HG03175 (cell line): ENCODE measurements around the gene IVL.

Source experiments
- ATAC-seq: cut with Tn5 transposase; IDR thresholded peaks from one replicate; pipeline ENCODE4 v1.9.1; 2021; ENCODE audit warnings: mild to moderate bottlenecking, moderate library complexity; ENCODE audit not compliant: unreplicated experiment

The IVL gene

GRCh38 chr1:152888126-152888525 is 20.2 kb upstream of the IVL start:
- ATAC-seq = no peak

GRCh38 chr1:152899027-152899426 is 9.3 kb upstream of the IVL start:
- no peak for ATAC-seq

- no peak for ATAC-seq
These were observed 8.5 kb upstream of the IVL start for GRCh38 chr1:152899883-152900282.

- ATAC-seq = no peak
These were observed 6.7 kb upstream of the IVL start for GRCh38 chr1:152901631-152902030.

GRCh38 chr1:152902636-152903035 is 5.7 kb upstream of the IVL start:
- no peak for ATAC-seq

- ATAC-seq = no peak
These were observed 3.5 kb upstream of the IVL start for GRCh38 chr1:152904688-152905440.

GRCh38 chr1:152906023-152906565 is 2.3 kb upstream of the IVL start:
- no peak for ATAC-seq

- no peak for ATAC-seq
These were observed 860 bp downstream of the IVL start for GRCh38 chr1:152909206-152909605.

- no peak for ATAC-seq
These were observed 4.1 kb downstream of the IVL start for GRCh38 chr1:152912471-152912870.

GRCh38 chr1:152912900-152913299 is 4.6 kb downstream of the IVL start:
- no peak for ATAC-seq

- ATAC-seq = no peak
These were observed 9.4 kb downstream of the IVL start for GRCh38 chr1:152917794-152918193.

- no peak for ATAC-seq
These were observed 10.7 kb downstream of the IVL start for GRCh38 chr1:152919071-152919470.

GRCh38 chr1:152924191-152924590 is 15.8 kb downstream of the IVL start:
- ATAC-seq = no peak

- ATAC-seq = no peak
These were observed 17.7 kb downstream of the IVL start for GRCh38 chr1:152926091-152926490.

GRCh38 chr1:152928671-152929070 is 20.3 kb downstream of the IVL start:
- ATAC-seq = no peak

- no peak for ATAC-seq
These were observed 23.9 kb downstream of the IVL start for GRCh38 chr1:152932170-152932811.

- ATAC-seq = no peak
These were observed 24.9 kb downstream of the IVL start for GRCh38 chr1:152933196-152933595.

GRCh38 chr1:152940614-152941013 is 32.3 kb downstream of the IVL start:
- ATAC-seq = no peak

GRCh38 chr1:152941037-152941711 is 32.8 kb downstream of the IVL start:
- ATAC-seq = no peak

GRCh38 chr1:152942161-152942560 is 33.8 kb downstream of the IVL start:
- no peak for ATAC-seq

GRCh38 chr1:152946248-152946647 is 37.9 kb downstream of the IVL start:
- no peak for ATAC-seq
